ENCODE data around the gene FCHO2.

Gene FCHO2

DNA sequence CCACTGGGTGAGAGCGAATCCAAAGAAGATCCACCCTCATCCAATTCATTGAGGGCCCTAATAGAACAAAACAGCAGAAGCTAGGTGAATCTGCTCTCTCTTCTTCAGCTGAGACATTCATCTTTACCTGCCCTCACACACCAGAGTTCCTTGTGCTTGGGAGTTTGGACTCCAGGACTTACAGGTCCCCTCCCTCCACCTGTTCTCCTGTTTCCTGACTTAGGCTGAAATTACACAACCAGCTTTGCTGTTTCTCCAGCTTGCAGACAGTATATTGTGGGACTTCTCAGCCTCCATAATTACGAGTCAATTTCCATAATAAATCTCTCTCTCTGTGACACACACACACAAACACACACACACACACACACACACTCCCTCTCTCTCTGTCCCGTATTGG lies 183.6 kb downstream of the FCHO2 start:
- no peak for DNase-seq
